ENCODE data around the gene CHIA.

The CHIA gene

GRCh38 chr1:111275079-111275478 lies 15.6 kb upstream of the CHIA start:
- no peaks in the 10 kb centered on the region for H3K9me3 ChIP-seq
- no peak overlapping the region for H3K27ac ChIP-seq
- TF ChIP-seq CTCF (IDR thresholded peaks at IDR 0.05): no peak
- no peaks in the 10 kb centered on the region for H3K36me3 ChIP-seq
- H3K27me3 ChIP-seq: peaks cover 66% of the 10 kb centered on the region
- no peaks in the 10 kb centered on the region for H3K4me1 ChIP-seq (ENCODE audit: control insufficient read depth in 1 of 2, insufficient read depth in 1 of 2, low read depth in 1 of 2, low read length in 1 of 2)
- no peak overlapping the region for H3K4me3 ChIP-seq (ENCODE audit: low read depth in 1 of 2, low read length in 1 of 2)

DNA sequence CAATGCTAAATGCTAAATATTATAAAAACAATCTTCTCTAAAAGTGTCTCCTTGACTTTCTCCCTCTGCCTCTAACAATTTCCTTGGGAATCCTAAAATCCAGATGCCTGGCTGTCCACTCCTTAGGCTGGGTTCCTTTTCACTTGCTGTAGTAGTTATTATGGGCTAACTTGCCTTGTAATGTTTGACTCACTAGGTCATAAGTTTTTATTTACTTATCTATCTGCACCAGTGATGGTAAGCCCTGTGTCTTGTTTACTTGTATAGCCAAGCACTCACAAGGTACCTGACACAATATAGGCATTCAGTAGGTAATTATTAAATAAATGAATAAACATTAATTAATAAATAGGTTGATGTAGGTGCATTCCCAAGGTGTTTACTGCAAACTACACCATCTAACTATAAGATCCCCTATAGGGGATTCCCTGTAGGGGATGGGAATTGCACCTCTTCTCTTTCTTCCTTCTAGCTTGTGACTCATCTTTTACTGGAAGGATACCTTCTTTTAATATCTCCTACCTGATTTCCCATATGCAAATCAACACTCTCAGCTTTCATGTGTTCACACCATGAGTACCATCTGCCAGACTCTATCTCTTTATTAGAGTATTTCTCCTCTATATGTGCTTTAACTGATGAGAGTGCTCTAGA lies 14.7 kb upstream of the CHIA start:
- no peak for TF ChIP-seq CTCF (IDR thresholded peaks at IDR 0.05)
- peaks cover 66% of the 10 kb centered on the region for H3K27me3 ChIP-seq
- no peaks in the 10 kb centered on the region for H3K36me3 ChIP-seq
- no peaks in the 10 kb centered on the region for H3K9me3 ChIP-seq
- H3K27ac ChIP-seq: no peak overlapping the region
- no peak overlapping the region for H3K4me3 ChIP-seq (ENCODE audit: low read depth in 1 of 2, low read length in 1 of 2)
- no peaks in the 10 kb centered on the region for H3K4me1 ChIP-seq (ENCODE audit: control insufficient read depth in 1 of 2, insufficient read depth in 1 of 2, low read depth in 1 of 2, low read length in 1 of 2)

DNA sequence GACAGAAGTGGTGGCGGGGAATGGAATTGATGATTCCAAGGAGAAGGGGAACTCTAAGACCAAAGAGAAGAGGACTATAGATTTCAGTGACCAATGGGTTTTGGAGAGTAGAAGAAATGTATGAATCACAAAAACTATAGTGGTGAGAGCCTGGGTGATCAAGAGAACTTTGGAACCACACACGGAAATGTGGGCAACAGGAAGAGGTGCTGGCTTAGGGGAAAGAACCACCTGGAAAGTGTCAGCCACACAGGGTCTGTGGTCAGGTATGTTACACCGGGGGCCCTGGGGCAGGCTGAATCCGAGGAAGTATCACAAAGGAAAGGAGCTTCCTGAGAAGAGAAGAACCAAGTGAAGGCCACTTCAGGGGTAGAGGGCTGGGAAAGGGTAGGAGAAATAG lies 11.5 kb upstream of the CHIA start:
- no peak for TF ChIP-seq CTCF (IDR thresholded peaks at IDR 0.05)
- no peaks in the 10 kb centered on the region for H3K9me3 ChIP-seq
- no peak overlapping the region for H3K4me3 ChIP-seq (ENCODE audit: low read depth in 1 of 2, low read length in 1 of 2)
- no peak overlapping the region for H3K27ac ChIP-seq
- no peaks in the 10 kb centered on the region for H3K4me1 ChIP-seq (ENCODE audit: control insufficient read depth in 1 of 2, insufficient read depth in 1 of 2, low read depth in 1 of 2, low read length in 1 of 2)
- no peaks in the 10 kb centered on the region for H3K36me3 ChIP-seq
- peaks cover 35% of the 10 kb centered on the region for H3K27me3 ChIP-seq

DNA sequence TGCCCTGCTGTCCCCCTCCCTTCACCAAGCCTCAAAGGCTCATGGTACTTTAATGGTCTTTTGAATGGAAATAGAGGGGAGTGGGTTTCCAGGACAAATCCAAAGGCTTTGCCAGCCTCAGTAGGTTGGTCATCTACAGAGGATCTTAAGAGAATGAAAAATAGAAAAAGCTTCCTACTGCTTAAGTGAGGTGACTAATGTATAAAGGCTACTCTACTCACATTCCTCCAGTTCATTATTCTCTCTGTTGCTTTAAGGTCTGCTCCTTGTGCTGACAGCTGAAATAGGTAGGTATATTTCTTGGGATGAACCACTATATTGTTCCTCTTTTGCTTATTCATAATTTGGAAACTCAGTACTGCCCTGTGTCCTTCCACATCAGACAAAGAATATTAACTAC lies 10.4 kb upstream of the CHIA start:
- Histone ChIP-seq H3K27me3 (peaks cover 24% of the 10 kb centered on the region), H3K9me3 (no peaks in the 10 kb centered on the region), H3K27ac (no peak overlapping the region), H3K36me3 (no peaks in the 10 kb centered on the region), H3K4me1 (ENCODE audit: control insufficient read depth in 1 of 2, insufficient read depth in 1 of 2, low read depth in 1 of 2, low read length in 1 of 2) (no peaks in the 10 kb centered on the region), H3K4me3 (ENCODE audit: low read depth in 1 of 2, low read length in 1 of 2) (no peak overlapping the region)
- TF ChIP-seq CTCF (IDR thresholded peaks at IDR 0.05): no peak

GRCh38 chr1:111281411-111281810 lies 9.2 kb upstream of the CHIA start:
- no peak overlapping the region for H3K27ac ChIP-seq
- no peak overlapping the region for H3K4me3 ChIP-seq (ENCODE audit: low read depth in 1 of 2, low read length in 1 of 2)
- H3K27me3 ChIP-seq: peaks cover 28% of the 10 kb centered on the region
- H3K4me1 ChIP-seq (ENCODE audit: control insufficient read depth in 1 of 2, insufficient read depth in 1 of 2, low read depth in 1 of 2, low read length in 1 of 2): no peaks in the 10 kb centered on the region
- TF ChIP-seq CTCF (IDR thresholded peaks at IDR 0.05): no peak
- H3K9me3 ChIP-seq: no peaks in the 10 kb centered on the region
- no peaks in the 10 kb centered on the region for H3K36me3 ChIP-seq

Measured in neutrophil (primary cell).